Measurements from ENCODE around the gene CTSD.
A peak's percentile ranks its signal among the peaks of the same experiment; 100 is the strongest.
"Not testable (repeated sequence)": the region's sequence is repeated elsewhere in the genome, so short reads cannot be mapped to it uniquely, and the experiment has no call there.

Gene CTSD

DNA sequence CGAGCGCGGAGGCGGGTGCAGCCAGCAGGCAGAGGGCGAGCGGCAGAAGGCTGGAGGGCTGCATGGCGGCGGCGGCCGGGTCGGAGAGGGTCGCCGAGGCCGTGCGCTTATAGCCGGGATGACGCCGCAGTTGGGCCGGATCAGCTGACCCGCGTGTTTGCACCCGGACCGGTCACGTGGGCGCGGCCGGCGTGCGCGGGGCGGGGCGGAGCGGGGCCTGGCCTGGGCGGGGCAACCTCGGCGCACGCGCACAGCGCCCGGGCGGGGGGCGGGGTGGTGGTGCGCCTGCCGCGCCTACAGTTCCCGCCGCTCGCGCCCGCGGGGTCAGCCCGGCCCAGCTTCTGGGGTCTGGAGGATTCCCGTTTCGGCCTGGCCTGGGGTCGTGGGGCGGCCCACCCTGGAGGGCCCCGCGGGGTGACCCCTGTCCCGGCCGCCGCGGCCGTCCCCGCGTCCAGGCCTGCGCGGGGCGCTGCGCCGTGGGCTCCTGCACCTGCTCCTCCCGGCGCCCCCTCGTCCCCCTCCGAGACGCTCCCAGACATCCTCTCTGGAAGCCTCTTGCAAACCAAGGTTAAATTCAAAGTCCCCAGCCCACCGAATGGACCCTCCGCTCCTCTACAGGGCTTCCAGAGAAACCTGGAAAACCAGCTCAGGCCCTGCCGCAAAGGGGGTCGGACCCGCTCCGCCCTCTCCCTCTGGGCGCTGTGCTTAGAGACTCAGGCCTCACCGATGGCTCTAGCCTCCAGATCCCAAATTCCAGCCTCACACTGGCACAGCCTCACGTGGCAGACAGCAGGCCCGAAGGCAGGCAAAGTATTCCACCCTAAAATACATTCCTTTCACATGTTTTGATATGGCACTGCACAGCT is at the start of gene CTSD:
Gene CTSD, minus strand, starts transcription at position 132 of the 866 bp plus-strand sequence. Its CDS starts 68 bp downstream, at position 64.
- no peaks in the 10 kb centered on the region for H3K9me3 ChIP-seq (ENCODE audit: control insufficient read depth, low read length)
- H3K36me3 ChIP-seq (ENCODE audit: control insufficient read depth, insufficient read depth, low read length, severe bottlenecking) = peaks cover 17% of the 10 kb centered on the region
- peak; percentile 93 for DNase-seq (ENCODE audit: low read depth)
- H3K4me1 ChIP-seq (ENCODE audit: control insufficient read depth, insufficient read depth, low read length) = peaks cover 45% of the 10 kb centered on the region
- peak within 1 kb of the TSS; percentile 85 for H3K4me3 ChIP-seq (ENCODE audit: low read length)
- peak within 1 kb of the TSS; percentile 87 for H3K9ac ChIP-seq (ENCODE audit: low read length)
- H3K27me3 ChIP-seq (replicated peaks; ENCODE audit: control insufficient read depth, insufficient read depth, low read length) = no peaks in the 10 kb centered on the region

DNA sequence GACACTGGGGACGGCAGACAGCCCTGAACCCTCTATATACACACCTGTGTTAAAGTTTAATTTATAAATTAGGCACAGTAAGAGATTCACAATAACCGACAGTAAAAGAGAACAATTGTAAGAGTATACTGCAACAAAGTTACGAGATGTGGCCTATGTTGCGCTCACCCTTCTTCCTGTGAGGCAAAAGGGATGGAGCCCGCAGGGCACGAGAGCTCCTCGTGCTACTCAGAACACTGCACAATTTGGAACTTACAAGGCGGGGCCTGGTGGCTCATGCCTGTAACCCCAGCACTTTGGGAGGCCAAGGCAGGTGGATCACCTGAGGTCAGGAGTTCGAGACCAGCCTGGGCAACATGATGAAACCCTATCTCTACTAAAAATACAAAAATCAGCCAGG is 49.6 kb upstream of the CTSD start:
- not testable (repeated sequence) for H3K36me3 ChIP-seq (ENCODE audit: control insufficient read depth, insufficient read depth, low read length, severe bottlenecking); H3K4me3 ChIP-seq (ENCODE audit: low read length); DNase-seq (ENCODE audit: low read depth); H3K9ac ChIP-seq (ENCODE audit: low read length); H3K4me1 ChIP-seq (ENCODE audit: control insufficient read depth, insufficient read depth, low read length)
- H3K27me3 ChIP-seq (replicated peaks; ENCODE audit: control insufficient read depth, insufficient read depth, low read length) = peaks cover 38% of the 10 kb centered on the region
- H3K9me3 ChIP-seq (ENCODE audit: control insufficient read depth, low read length) = peaks cover 21% of the 10 kb centered on the region

- DNase-seq (ENCODE audit: low read depth) = no peak
- H3K36me3 ChIP-seq (ENCODE audit: control insufficient read depth, insufficient read depth, low read length, severe bottlenecking) = no peaks in the 10 kb centered on the region
- no peaks in the 10 kb centered on the region for H3K4me1 ChIP-seq (ENCODE audit: control insufficient read depth, insufficient read depth, low read length)
- H3K27me3 ChIP-seq (replicated peaks; ENCODE audit: control insufficient read depth, insufficient read depth, low read length) = peaks cover 40% of the 10 kb centered on the region
- H3K9me3 ChIP-seq (ENCODE audit: control insufficient read depth, low read length) = peaks cover 16% of the 10 kb centered on the region
- H3K4me3 ChIP-seq (ENCODE audit: low read length) = no peak overlapping the region
- no peak overlapping the region for H3K9ac ChIP-seq (ENCODE audit: low read length)
Observed at GRCh38 chr11:1812801-1813200, 49.1 kb upstream of the CTSD start.

DNA sequence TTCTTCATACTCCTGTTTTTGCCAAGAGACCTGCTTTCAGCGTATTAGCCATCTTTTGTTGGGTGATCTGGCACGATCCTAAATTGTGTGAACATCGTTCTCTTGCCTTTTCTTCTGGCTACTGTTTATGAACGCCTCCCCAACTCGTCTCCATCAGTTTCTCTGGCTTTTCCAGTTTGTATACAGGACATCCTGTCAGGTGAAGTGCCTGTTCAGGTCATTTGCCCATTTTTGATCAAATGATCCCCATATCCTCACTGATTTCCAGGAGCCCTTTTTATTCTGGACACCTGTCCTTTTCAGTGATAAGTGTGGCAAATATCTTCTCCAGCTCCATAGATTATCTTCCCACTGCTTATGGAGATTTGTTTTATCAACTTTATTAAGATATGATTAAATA is 48.5 kb upstream of the CTSD start:
- Histone ChIP-seq H3K27me3 (replicated peaks; ENCODE audit: control insufficient read depth, insufficient read depth, low read length) (peaks cover 40% of the 10 kb centered on the region), H3K4me3 (ENCODE audit: low read length) (no peak overlapping the region), H3K4me1 (ENCODE audit: control insufficient read depth, insufficient read depth, low read length) (no peaks in the 10 kb centered on the region), H3K9ac (ENCODE audit: low read length) (no peak overlapping the region), H3K36me3 (ENCODE audit: control insufficient read depth, insufficient read depth, low read length, severe bottlenecking) (no peaks in the 10 kb centered on the region), H3K9me3 (ENCODE audit: control insufficient read depth, low read length) (peaks cover 11% of the 10 kb centered on the region)
- no peak for DNase-seq (ENCODE audit: low read depth)

GRCh38 chr11:1810761-1811160 is 47.0 kb upstream of the CTSD start:
- no peak for DNase-seq (ENCODE audit: low read depth)
- Histone ChIP-seq H3K4me3 (ENCODE audit: low read length) (no peak overlapping the region), H3K9ac (ENCODE audit: low read length) (no peak overlapping the region), H3K4me1 (ENCODE audit: control insufficient read depth, insufficient read depth, low read length) (no peaks in the 10 kb centered on the region), H3K9me3 (ENCODE audit: control insufficient read depth, low read length) (peaks cover 9% of the 10 kb centered on the region), H3K27me3 (replicated peaks; ENCODE audit: control insufficient read depth, insufficient read depth, low read length) (peaks cover 43% of the 10 kb centered on the region), H3K36me3 (ENCODE audit: control insufficient read depth, insufficient read depth, low read length, severe bottlenecking) (no peaks in the 10 kb centered on the region)

- H3K4me1 ChIP-seq (ENCODE audit: control insufficient read depth, insufficient read depth, low read length) = no peaks in the 10 kb centered on the region
- H3K36me3 ChIP-seq (ENCODE audit: control insufficient read depth, insufficient read depth, low read length, severe bottlenecking) = no peaks in the 10 kb centered on the region
- no peak for DNase-seq (ENCODE audit: low read depth)
- peaks cover 8% of the 10 kb centered on the region for H3K9me3 ChIP-seq (ENCODE audit: control insufficient read depth, low read length)
- no peak overlapping the region for H3K4me3 ChIP-seq (ENCODE audit: low read length)
- no peak overlapping the region for H3K9ac ChIP-seq (ENCODE audit: low read length)
- H3K27me3 ChIP-seq (replicated peaks; ENCODE audit: control insufficient read depth, insufficient read depth, low read length) = peaks cover 38% of the 10 kb centered on the region
Observed at GRCh38 chr11:1807264-1807995, 43.7 kb upstream of the CTSD start.

DNA sequence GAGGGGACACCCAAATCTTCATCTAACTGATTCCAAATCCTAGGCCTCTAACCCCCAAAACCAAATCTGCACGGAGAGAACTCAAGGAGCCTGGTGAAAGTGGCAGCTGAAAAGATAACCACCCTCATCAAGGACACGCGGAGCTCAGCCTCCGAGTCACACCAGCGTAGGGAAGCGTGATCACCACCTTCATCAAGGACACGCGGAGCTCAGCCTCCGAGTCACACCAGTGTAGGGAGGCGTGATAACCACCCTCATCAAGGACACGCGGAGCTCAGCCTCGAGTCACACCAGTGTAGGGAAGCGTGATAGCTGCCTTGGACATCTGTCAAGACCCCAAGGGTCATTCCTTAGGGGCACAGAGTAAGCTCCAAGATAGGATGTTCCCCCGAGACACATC is 41.8 kb upstream of the CTSD start:
- Histone ChIP-seq H3K9ac (ENCODE audit: low read length) (no peak overlapping the region), H3K4me3 (ENCODE audit: low read length) (no peak overlapping the region), H3K36me3 (ENCODE audit: control insufficient read depth, insufficient read depth, low read length, severe bottlenecking) (no peaks in the 10 kb centered on the region), H3K9me3 (ENCODE audit: control insufficient read depth, low read length) (peaks cover 4% of the 10 kb centered on the region), H3K27me3 (replicated peaks; ENCODE audit: control insufficient read depth, insufficient read depth, low read length) (peaks cover 32% of the 10 kb centered on the region), H3K4me1 (ENCODE audit: control insufficient read depth, insufficient read depth, low read length) (no peaks in the 10 kb centered on the region)
- no peak for DNase-seq (ENCODE audit: low read depth)

DNA sequence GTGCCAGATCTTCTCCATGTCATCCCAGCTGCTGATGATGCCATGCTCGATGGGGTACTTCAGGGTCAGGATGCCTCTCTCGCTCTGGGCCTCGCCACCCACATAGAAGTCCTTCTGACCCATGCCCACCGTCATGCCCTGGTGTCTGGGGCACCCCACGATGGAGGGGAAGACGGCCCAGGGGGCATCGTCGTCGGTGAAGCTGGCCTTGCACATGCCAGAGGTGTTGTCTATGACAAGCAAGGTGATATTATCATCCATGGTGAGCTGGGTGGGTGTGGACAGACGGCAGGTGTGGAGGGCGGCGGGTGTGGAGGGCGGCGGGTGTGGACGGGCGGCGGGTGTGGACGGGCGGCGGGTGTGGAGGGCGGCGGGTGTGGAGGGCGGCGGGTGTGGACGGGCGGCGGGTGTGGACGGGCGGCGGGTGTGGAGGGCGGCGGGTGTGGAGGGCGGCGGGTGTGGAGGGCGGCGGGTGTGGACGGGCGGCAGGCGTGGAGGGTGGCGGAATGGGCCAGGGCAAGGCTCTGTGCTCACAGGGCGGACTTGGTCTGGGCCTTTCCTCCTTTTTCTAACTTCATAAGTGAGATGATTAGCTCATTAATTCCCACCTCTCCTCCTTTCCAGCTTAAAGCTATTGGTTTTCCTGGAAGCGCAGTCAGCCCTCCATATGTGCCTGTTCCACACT is 40.2 kb upstream of the CTSD start:
- peaks cover 31% of the 10 kb centered on the region for H3K27me3 ChIP-seq (replicated peaks; ENCODE audit: control insufficient read depth, insufficient read depth, low read length)
- not testable (repeated sequence) for DNase-seq (ENCODE audit: low read depth); H3K9ac ChIP-seq (ENCODE audit: low read length); H3K36me3 ChIP-seq (ENCODE audit: control insufficient read depth, insufficient read depth, low read length, severe bottlenecking); H3K4me3 ChIP-seq (ENCODE audit: low read length); H3K9me3 ChIP-seq (ENCODE audit: control insufficient read depth, low read length); H3K4me1 ChIP-seq (ENCODE audit: control insufficient read depth, insufficient read depth, low read length)

DNA sequence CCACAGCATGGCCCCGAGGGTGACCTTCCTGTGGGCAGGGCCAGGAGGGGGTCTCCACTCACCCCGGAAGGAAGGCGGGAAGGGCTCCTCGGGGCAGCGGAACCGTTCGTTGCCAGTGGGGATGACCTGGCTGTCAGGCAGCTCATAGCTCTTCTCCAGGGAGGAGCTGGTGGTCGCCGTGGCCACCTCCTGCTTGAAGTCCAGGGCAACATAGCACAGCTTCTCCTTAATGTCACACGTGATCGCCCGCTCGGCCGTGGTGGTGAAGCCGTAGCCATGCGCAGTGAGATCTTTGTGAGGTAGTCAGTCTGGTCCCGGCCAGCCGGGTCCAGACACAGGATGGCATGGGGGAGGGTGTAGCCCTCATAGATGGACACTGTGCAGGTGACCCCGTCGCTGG is 39.5 kb upstream of the CTSD start:
- H3K4me3 ChIP-seq (ENCODE audit: low read length) = no peak overlapping the region
- H3K27me3 ChIP-seq (replicated peaks; ENCODE audit: control insufficient read depth, insufficient read depth, low read length) = peaks cover 37% of the 10 kb centered on the region
- no peaks in the 10 kb centered on the region for H3K36me3 ChIP-seq (ENCODE audit: control insufficient read depth, insufficient read depth, low read length, severe bottlenecking)
- H3K4me1 ChIP-seq (ENCODE audit: control insufficient read depth, insufficient read depth, low read length) = no peaks in the 10 kb centered on the region
- no peaks in the 10 kb centered on the region for H3K9me3 ChIP-seq (ENCODE audit: control insufficient read depth, low read length)
- no peak for DNase-seq (ENCODE audit: low read depth)
- no peak overlapping the region for H3K9ac ChIP-seq (ENCODE audit: low read length)

- Histone ChIP-seq H3K27me3 (replicated peaks; ENCODE audit: control insufficient read depth, insufficient read depth, low read length) (peaks cover 35% of the 10 kb centered on the region), H3K36me3 (ENCODE audit: control insufficient read depth, insufficient read depth, low read length, severe bottlenecking) (no peaks in the 10 kb centered on the region), H3K4me3 (ENCODE audit: low read length) (no peak overlapping the region), H3K9ac (ENCODE audit: low read length) (no peak overlapping the region), H3K4me1 (ENCODE audit: control insufficient read depth, insufficient read depth, low read length) (no peaks in the 10 kb centered on the region), H3K9me3 (ENCODE audit: control insufficient read depth, low read length) (no peaks in the 10 kb centered on the region)
- DNase-seq (ENCODE audit: low read depth) = no peak
Observed at GRCh38 chr11:1797391-1798125, 33.8 kb upstream of the CTSD start.
